Cardiac atrium fibroblast (primary cell): ENCODE results near the gene KLF13. TPM values are rescaled to one million over a fixed set of nuclear protein-coding genes. Genes with fewer than 3 reads are reported as not detected.

Experiments
- total RNA-seq: library from RNA; depleted of rRNA; stranded (reverse); fragments of >200 nt; gene quantifications from 2 replicates; pipeline ENCODE4 v1.2.3, GENCODE V29; 2015

The KLF13 gene
- total RNA-seq, result 26.0 and 30.0 TPM in 2 replicates

GRCh38 chr15:31326156-31326874 is at the start of gene KLF13:
TSS of gene KLF13 (plus strand) at chr15:31326835. CDS start at chr15:31327213, 378 bp downstream.

Other genes starting within 250 kb of the KLF13 start
- gene TRPM1, start 225.1 kb upstream of the KLF13 start, total RNA-seq, result not detected in 2 replicates